Measurements from ENCODE around the gene MYO1E.

Gene MYO1E

GRCh38 chr15:59116771-59117170, 255.9 kb downstream of the MYO1E start:
- no peak for DNase-seq

GRCh38 chr15:59116141-59116540, 256.5 kb downstream of the MYO1E start:
- no peak for DNase-seq

GRCh38 chr15:59115047-59115446, 257.6 kb downstream of the MYO1E start:
- no peak for DNase-seq

GRCh38 chr15:59111251-59111650, 261.4 kb downstream of the MYO1E start:
- DNase-seq: no peak

- no peak for DNase-seq
Measured at GRCh38 chr15:59105854-59106253, 266.8 kb downstream of the MYO1E start.

- peak; percentile 66 to 76 for DNase-seq
Measured at GRCh38 chr15:59104912-59105732, 267.5 kb downstream of the MYO1E start, which contains the start of gene CCNB2. Gene CCNB2, plus strand, starts transcription at chr15:59105146. Its CDS starts 123 bp downstream, at chr15:59105269.

- DNase-seq: peak in 1 of 2 experiments; percentile 5
Measured at GRCh38 chr15:59104602-59104911, 268.1 kb downstream of the MYO1E start.

GRCh38 chr15:59099162-59099685, 273.4 kb downstream of the MYO1E start:
- no peak for DNase-seq

GRCh38 chr15:59096429-59096828, 276.2 kb downstream of the MYO1E start:
- no peak for DNase-seq

GRCh38 chr15:59094077-59094476, 278.6 kb downstream of the MYO1E start:
- DNase-seq: no peak

GRCh38 chr15:59087731-59088130, 284.9 kb downstream of the MYO1E start:
- DNase-seq: no peak
